T-helper 1 cell treated with Interleukin-12 subunit alpha and Interleukin-12 subunit beta and Interleukin-4 antibody, amounts not matched to agents 30 μg/mL and 1 μg/mL, for 36 hours (primary cell): Measurements from ENCODE around the gene TLK2.
"Not testable (repeated sequence)": the region's sequence is repeated elsewhere in the genome, so short reads cannot be mapped to it uniquely, and the experiment has no call there.

Experiments
- H3K27ac Mint-ChIP-seq: one replicate; pipeline ENCODE4 v1.8.0; 2021; ENCODE audit warnings: mild to moderate bottlenecking, mixed read lengths
- H3K27me3 Mint-ChIP-seq: one replicate; pipeline ENCODE4 v1.8.0; 2021; ENCODE audit warnings: low read depth, mixed read lengths
- H3K36me3 Mint-ChIP-seq: one replicate; pipeline ENCODE4 v1.8.0; 2021; ENCODE audit warnings: low read depth, mixed read lengths
- H3K4me1 Mint-ChIP-seq: one replicate; pipeline ENCODE4 v1.8.0; 2021; ENCODE audit warnings: low read depth, mixed read lengths
- H3K4me3 Mint-ChIP-seq: one replicate; pipeline ENCODE4 v1.8.0; 2021; ENCODE audit warnings: mild to moderate bottlenecking, moderate library complexity, mixed read lengths
- H3K9me3 Mint-ChIP-seq: one replicate; pipeline ENCODE4 v1.8.0; 2021; ENCODE audit warnings: mixed read lengths

Gene TLK2

DNA sequence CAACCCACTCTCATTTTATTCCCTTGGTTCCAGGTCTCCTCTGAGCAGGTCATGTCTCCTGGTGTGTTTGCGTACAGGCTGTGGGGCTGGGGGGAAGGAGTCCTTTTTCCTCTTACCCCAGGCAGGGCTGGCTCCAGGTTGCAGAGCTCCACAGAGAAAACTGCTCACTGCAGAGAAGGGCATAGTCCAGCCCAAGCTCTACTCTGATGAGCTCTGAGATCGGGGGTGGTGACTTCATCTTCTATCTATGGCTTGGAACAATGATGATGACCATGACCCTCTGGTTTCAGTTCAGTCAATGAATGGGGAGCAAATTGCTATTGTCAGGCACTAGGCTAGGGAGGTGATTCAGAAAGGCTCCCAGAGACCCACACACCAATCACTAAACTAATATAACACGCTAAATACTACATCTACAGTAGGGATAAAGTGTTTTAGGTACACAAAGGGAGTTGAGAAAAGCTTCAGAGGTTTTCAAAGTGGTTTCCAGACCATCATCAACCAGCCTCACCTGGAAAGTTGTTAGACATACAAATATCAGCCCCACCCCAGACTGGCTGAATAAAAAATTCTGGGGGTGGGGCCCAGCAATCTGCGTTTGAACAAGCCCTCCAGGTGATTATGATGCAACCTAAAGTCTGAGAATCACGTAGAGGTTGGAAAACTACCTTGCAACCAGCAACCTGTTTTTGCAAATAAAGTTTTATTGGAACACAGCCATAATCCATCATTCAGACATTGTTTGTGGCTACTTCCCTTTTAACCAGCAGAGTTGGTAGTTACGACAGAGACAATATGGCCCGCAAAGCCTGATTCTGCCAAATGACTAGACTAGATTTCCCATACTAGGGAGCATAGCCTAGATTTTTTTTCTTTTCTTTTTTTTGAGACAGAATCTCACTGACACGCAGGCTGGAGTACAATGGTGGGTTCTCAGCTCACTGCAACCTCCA is 5.3 kb upstream of the TLK2 start:
- not testable (repeated sequence) for H3K27me3 Mint-ChIP-seq, H3K4me3 Mint-ChIP-seq, H3K4me1 Mint-ChIP-seq, H3K9me3 Mint-ChIP-seq, H3K27ac Mint-ChIP-seq, H3K36me3 Mint-ChIP-seq

DNA sequence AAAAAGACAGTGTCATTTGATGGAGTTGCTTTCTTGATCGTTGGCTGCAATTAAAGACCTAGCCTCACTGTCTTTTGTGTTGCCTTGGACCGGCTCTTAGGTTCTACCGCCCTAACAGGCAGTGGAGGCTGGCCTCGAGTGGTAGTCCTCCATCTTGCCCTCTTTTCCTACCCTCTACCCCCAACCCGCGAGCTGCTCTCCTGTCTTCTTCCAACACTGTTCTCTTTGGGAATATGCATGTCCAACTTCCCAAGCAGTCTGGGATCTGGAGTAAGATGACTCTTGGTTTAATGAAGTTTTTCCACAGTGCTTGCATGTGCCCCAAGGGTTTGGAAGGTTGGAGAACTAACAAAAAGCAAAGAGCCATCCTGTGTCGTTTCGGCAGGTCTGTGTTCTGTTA is 1.5 kb upstream of the TLK2 start:
- H3K27me3 Mint-ChIP-seq, H3K9me3 Mint-ChIP-seq: not testable (repeated sequence)
- peak overlapping the region; percentile 80 for H3K4me3 Mint-ChIP-seq
- peak overlapping the region; percentile 80 for H3K27ac Mint-ChIP-seq
- H3K36me3 Mint-ChIP-seq = peaks cover 14% of the 10 kb centered on the region
- peaks cover 22% of the 10 kb centered on the region for H3K4me1 Mint-ChIP-seq

- peak overlapping the region; percentile 80 for H3K4me3 Mint-ChIP-seq
- H3K9me3 Mint-ChIP-seq, H3K27me3 Mint-ChIP-seq: not testable (repeated sequence)
- H3K36me3 Mint-ChIP-seq = peaks cover 18% of the 10 kb centered on the region
- H3K27ac Mint-ChIP-seq = peak overlapping the region; percentile 80
- peaks cover 25% of the 10 kb centered on the region for H3K4me1 Mint-ChIP-seq
Measured at GRCh38 chr17:62477718-62478408, 762 bp upstream of the TLK2 start.

DNA sequence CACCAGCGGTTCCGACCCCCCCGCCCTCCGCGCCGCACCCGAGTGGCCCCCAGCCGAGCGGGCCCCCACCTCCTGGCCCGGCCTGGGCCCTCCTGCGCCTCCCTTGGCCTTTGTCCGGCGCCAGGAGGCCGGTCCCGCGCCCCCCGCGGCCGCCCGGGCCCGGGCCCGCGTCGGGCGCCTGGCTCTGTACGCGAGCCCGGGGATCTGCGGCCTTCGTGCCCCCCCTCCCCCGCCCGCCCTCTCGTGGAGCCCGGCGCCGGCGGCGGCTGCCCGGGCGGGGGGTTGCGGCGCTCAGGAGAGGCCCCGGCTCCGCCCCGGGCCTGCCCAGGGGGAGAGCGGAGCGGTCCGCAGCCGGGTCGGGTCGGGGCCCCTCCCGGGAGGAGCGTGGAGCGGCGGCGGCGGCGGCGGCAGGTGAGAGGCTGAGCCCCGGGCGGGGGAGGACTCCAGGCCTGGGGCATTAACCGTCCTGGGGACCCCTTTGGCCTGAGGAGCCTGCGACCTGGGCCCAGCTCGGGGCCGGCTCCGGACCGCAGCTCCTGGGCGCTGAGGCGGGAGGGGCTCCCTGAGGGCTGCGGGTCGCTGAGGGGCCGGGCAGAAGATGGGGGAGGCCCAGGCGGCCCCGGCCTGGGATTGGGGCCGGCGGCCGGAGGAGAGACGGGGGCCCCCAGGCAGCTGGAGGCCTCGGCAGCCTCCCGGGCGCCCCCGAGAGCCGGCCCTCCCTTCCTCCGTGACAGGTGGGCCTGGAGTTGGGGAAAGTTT is 434 bp downstream of the TLK2 start:
- peak overlapping the region; percentile 92 for H3K27ac Mint-ChIP-seq
- H3K4me1 Mint-ChIP-seq = peaks cover 28% of the 10 kb centered on the region
- peaks cover 20% of the 10 kb centered on the region for H3K36me3 Mint-ChIP-seq
- peak overlapping the region; percentile 95 for H3K4me3 Mint-ChIP-seq
- H3K27me3 Mint-ChIP-seq, H3K9me3 Mint-ChIP-seq: not testable (repeated sequence)

DNA sequence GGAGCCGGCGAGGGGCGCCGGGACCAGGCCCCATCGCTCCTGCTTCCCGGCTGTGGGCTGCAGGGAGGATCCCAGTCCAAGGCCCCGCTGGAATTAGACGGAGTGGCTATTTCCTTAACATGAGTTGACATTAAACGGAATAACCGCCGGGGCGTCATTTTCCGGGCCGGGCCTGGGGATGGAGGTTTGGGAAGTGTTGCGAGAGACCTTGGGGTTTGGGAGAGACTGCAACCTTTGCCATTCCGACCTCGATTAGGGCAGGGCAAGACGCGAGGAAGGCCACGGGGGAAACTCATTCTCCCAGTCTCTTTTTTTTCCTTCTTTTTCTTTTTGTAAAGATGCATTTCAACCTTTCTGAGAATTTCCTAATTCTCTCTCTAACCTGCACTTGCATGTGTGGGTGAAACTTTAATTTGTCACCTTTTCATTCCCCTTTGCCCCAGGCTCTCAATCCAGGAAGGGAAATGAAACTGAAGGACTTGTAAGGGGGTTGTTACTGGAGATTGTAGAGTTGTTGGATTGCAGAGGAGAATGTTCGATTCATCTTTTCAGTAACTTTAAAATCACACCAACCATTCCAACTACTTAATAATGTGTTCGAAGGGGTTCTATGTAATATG is 1.1 kb downstream of the TLK2 start:
- Mint-ChIP-seq H3K4me3 (peak overlapping the region; percentile 95), H3K4me1 (peaks cover 29% of the 10 kb centered on the region), H3K27ac (peak overlapping the region; percentile 92), H3K36me3 (peaks cover 20% of the 10 kb centered on the region)
- H3K9me3 Mint-ChIP-seq, H3K27me3 Mint-ChIP-seq: not testable (repeated sequence)

DNA sequence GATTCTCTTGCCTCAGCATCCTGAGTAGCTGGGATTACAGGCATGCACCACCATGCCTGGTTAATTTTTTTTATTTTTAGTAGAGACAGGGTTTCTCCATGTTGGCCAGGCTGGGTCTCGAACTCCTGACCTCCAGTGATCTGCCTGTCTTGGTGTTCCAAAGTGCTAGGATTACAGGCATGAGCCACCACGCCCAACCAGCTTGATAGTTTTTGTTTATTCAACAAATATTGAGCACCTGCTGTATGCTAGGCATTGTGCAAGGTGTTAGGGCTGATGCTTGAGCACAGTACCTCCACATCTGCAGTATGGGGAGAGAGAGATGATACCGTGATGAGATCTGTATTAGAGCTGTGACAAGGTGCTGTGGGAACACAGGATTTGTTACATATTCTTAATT is 3.9 kb downstream of the TLK2 start:
- peaks cover 31% of the 10 kb centered on the region for H3K4me1 Mint-ChIP-seq

GRCh38 chr17:62490990-62491389 is 12.4 kb downstream of the TLK2 start:
- not testable (repeated sequence) for H3K27ac Mint-ChIP-seq, H3K9me3 Mint-ChIP-seq, H3K27me3 Mint-ChIP-seq, H3K4me3 Mint-ChIP-seq
- H3K4me1 Mint-ChIP-seq = peaks cover 11% of the 10 kb centered on the region
- H3K36me3 Mint-ChIP-seq = peaks cover 14% of the 10 kb centered on the region

More for the DNA sequence above, 3.9 kb downstream of the TLK2 start:
- not testable (repeated sequence) for H3K27ac Mint-ChIP-seq, H3K4me3 Mint-ChIP-seq, H3K27me3 Mint-ChIP-seq, H3K9me3 Mint-ChIP-seq
- H3K36me3 Mint-ChIP-seq = peaks cover 24% of the 10 kb centered on the region

GRCh38 chr17:62493049-62493655 is 14.5 kb downstream of the TLK2 start:
- H3K27me3 Mint-ChIP-seq, H3K4me1 Mint-ChIP-seq, H3K4me3 Mint-ChIP-seq, H3K9me3 Mint-ChIP-seq, H3K27ac Mint-ChIP-seq: not testable (repeated sequence)
- H3K36me3 Mint-ChIP-seq = peaks cover 13% of the 10 kb centered on the region

GRCh38 chr17:62494073-62494472 is 15.4 kb downstream of the TLK2 start:
- H3K4me3 Mint-ChIP-seq, H3K4me1 Mint-ChIP-seq: not testable (repeated sequence)
- H3K36me3 Mint-ChIP-seq = peaks cover 12% of the 10 kb centered on the region

DNA sequence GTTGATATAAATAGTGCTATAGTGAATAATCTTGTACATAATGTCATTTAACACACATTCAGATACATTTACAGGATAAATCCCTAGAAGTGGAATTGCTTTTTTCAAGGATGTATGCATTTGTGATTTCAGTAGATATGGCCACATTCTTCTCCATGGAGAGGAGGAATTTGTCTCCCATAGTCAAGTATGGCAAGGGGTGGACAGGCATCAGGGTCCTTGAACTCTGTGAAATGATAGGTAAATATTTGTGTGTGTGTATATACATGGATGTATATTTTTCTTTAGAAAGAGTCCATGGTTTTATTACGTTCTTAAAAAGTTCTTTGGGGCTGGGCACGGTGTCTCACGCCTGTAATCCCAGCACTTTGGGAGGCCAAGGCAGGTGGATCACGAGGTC is 17.7 kb downstream of the TLK2 start:
- not testable (repeated sequence) for H3K4me1 Mint-ChIP-seq, H3K9me3 Mint-ChIP-seq, H3K27me3 Mint-ChIP-seq, H3K4me3 Mint-ChIP-seq, H3K27ac Mint-ChIP-seq, H3K36me3 Mint-ChIP-seq

More at GRCh38 chr17:62494073-62494472, 15.4 kb downstream of the TLK2 start:
- H3K27me3 Mint-ChIP-seq, H3K9me3 Mint-ChIP-seq, H3K27ac Mint-ChIP-seq: not testable (repeated sequence)

- H3K36me3 Mint-ChIP-seq, H3K27ac Mint-ChIP-seq, H3K9me3 Mint-ChIP-seq, H3K4me3 Mint-ChIP-seq, H3K27me3 Mint-ChIP-seq, H3K4me1 Mint-ChIP-seq: not testable (repeated sequence)
Measured at GRCh38 chr17:62498796-62499195, 20.2 kb downstream of the TLK2 start.

- not testable (repeated sequence) for H3K4me1 Mint-ChIP-seq, H3K36me3 Mint-ChIP-seq, H3K9me3 Mint-ChIP-seq, H3K27me3 Mint-ChIP-seq, H3K27ac Mint-ChIP-seq, H3K4me3 Mint-ChIP-seq
Measured at GRCh38 chr17:62500463-62500862, 21.8 kb downstream of the TLK2 start.

GRCh38 chr17:62504857-62505256 is 26.2 kb downstream of the TLK2 start:
- not testable (repeated sequence) for H3K36me3 Mint-ChIP-seq, H3K4me3 Mint-ChIP-seq, H3K27me3 Mint-ChIP-seq, H3K27ac Mint-ChIP-seq, H3K9me3 Mint-ChIP-seq, H3K4me1 Mint-ChIP-seq

GRCh38 chr17:62507191-62507836 is 28.7 kb downstream of the TLK2 start:
- not testable (repeated sequence) for H3K4me3 Mint-ChIP-seq, H3K27ac Mint-ChIP-seq, H3K36me3 Mint-ChIP-seq, H3K27me3 Mint-ChIP-seq, H3K9me3 Mint-ChIP-seq
- peaks cover 17% of the 10 kb centered on the region for H3K4me1 Mint-ChIP-seq
